HEK293 (cell line): Measurements from ENCODE around the gene PLPPR2.

ENCODE experiments used
- GFI1B ChIP-seq: fragments of 450-650 bp; formaldehyde crosslinking; IDR thresholded peaks from 2 replicates; pipeline ENCODE4 v1.5.1; 2016; ENCODE audit warnings: missing biosample characterization, missing genetic modification characterization
- GLI2 ChIP-seq: fragments of 450-650 bp; formaldehyde crosslinking; IDR thresholded peaks from 2 replicates; pipeline ENCODE4; 2017; ENCODE audit warnings: missing biosample characterization, missing genetic modification characterization, low read depth, borderline replicate concordance
- HOXC10 ChIP-seq: sonication (generic); formaldehyde crosslinking; IDR thresholded peaks from 2 replicates; pipeline ENCODE4 v1.8.1; 2023; ENCODE audit warnings: mild to moderate bottlenecking, missing genetic modification reagents
- MYNN ChIP-seq: fragments of 450-650 bp; formaldehyde crosslinking; IDR thresholded peaks from 2 replicates; pipeline ENCODE4 v1.5.1; 2016; ENCODE audit warnings: missing biosample characterization, missing genetic modification characterization, borderline replicate concordance
- OSR2 ChIP-seq: fragments of 450-650 bp; formaldehyde crosslinking; IDR thresholded peaks from 2 replicates; pipeline ENCODE4 v1.5.1; 2016; ENCODE audit warnings: missing biosample characterization, missing genetic modification characterization
- PRDM1 ChIP-seq: fragments of 450-650 bp; formaldehyde crosslinking; IDR thresholded peaks from 2 replicates; pipeline ENCODE4; 2016; ENCODE audit warnings: missing biosample characterization, missing genetic modification characterization
- TCF7L2 ChIP-seq: IDR thresholded peaks from 2 replicates; pipeline ENCODE4 v1.6.1; 2011; ENCODE audit warnings: low read depth, mild to moderate bottlenecking, inconsistent platforms, low read length, moderate library complexity, borderline replicate concordance
- YY2 ChIP-seq: fragments of 450-650 bp; formaldehyde crosslinking; IDR thresholded peaks from 2 replicates; pipeline ENCODE4 v1.5.1; 2016; ENCODE audit warnings: missing biosample characterization, missing genetic modification characterization
- ZEB2 ChIP-seq: fragments of 450-650 bp; formaldehyde crosslinking; IDR thresholded peaks from 2 replicates; pipeline ENCODE4 v1.5.1; 2016; ENCODE audit warnings: missing biosample characterization, missing genetic modification characterization
- ZNF112 ChIP-seq: fragments of 450-650 bp; formaldehyde crosslinking; IDR thresholded peaks from 2 replicates; pipeline ENCODE4 v1.5.0; 2017; ENCODE audit warnings: missing biosample characterization, missing genetic modification characterization
- ZNF2 ChIP-seq: fragments of 450-650 bp; formaldehyde crosslinking; IDR thresholded peaks from 2 replicates; pipeline ENCODE4 v1.5.1; 2016; ENCODE audit warnings: missing biosample characterization, missing genetic modification characterization
- ZNF221 ChIP-seq: fragments of 450-650 bp; formaldehyde crosslinking; IDR thresholded peaks from 2 replicates; pipeline ENCODE4 v1.5.1; 2017; ENCODE audit warnings: missing biosample characterization, missing genetic modification characterization, borderline replicate concordance
- ZNF302 ChIP-seq: fragments of 450-650 bp; formaldehyde crosslinking; IDR thresholded peaks from 2 replicates; pipeline ENCODE4 v1.5.1; 2016; ENCODE audit warnings: missing biosample characterization, missing genetic modification characterization, low read depth
- ZNF324 ChIP-seq: fragments of 450-650 bp; formaldehyde crosslinking; IDR thresholded peaks from 2 replicates; pipeline ENCODE4 v1.5.1; 2016; ENCODE audit warnings: missing biosample characterization, missing genetic modification characterization
- ZNF48 ChIP-seq: fragments of 450-650 bp; formaldehyde crosslinking; IDR thresholded peaks from 2 replicates; pipeline ENCODE4 v1.5.1; 2016; ENCODE audit warnings: missing biosample characterization, missing genetic modification characterization
- ZNF514 ChIP-seq: fragments of 450-650 bp; formaldehyde crosslinking; IDR thresholded peaks from 2 replicates; pipeline ENCODE4 v1.5.1; 2016; ENCODE audit warnings: missing biosample characterization, missing genetic modification characterization
- ZNF544 ChIP-seq: fragments of 450-650 bp; formaldehyde crosslinking; IDR thresholded peaks from 2 replicates; pipeline ENCODE4 v1.5.0; 2017; ENCODE audit warnings: missing biosample characterization, missing genetic modification characterization
- ZNF549 ChIP-seq: fragments of 450-650 bp; IDR thresholded peaks from 2 replicates; pipeline ENCODE4 v1.5.1; 2018; ENCODE audit warnings: missing biosample characterization, missing genetic modification characterization, mild to moderate bottlenecking, inconsistent platforms, moderate library complexity
- ZNF561 ChIP-seq: fragments of 450-650 bp; IDR thresholded peaks from 2 replicates; pipeline ENCODE4 v1.5.1; 2018; ENCODE audit warnings: missing biosample characterization, missing genetic modification characterization, borderline replicate concordance
- ZNF621 ChIP-seq: fragments of 450-650 bp; formaldehyde crosslinking; IDR thresholded peaks from 2 replicates; pipeline ENCODE4 v1.5.1; 2017; ENCODE audit warnings: missing biosample characterization, missing genetic modification characterization
- ZNF677 ChIP-seq: fragments of 450-650 bp; IDR thresholded peaks from 2 replicates; pipeline ENCODE4 v1.5.0; 2018; ENCODE audit warnings: missing biosample characterization, mild to moderate bottlenecking, missing genetic modification characterization, moderate library complexity
- ZNF76 ChIP-seq: fragments of 450-650 bp; formaldehyde crosslinking; IDR thresholded peaks from 2 replicates; pipeline ENCODE4; 2016; ENCODE audit warnings: low read depth, missing biosample characterization, missing genetic modification characterization, borderline replicate concordance
- ZNF785 ChIP-seq: fragments of 450-650 bp; formaldehyde crosslinking; IDR thresholded peaks from 2 replicates; pipeline ENCODE4 v1.5.1; 2016; ENCODE audit warnings: missing biosample characterization, missing genetic modification characterization
- ZNF830 ChIP-seq: fragments of 450-650 bp; IDR thresholded peaks from 2 replicates; pipeline ENCODE4 v1.5.0; 2018; ENCODE audit warnings: missing biosample characterization, missing genetic modification characterization, low read depth, mild to moderate bottlenecking, moderate library complexity
- ZNF837 ChIP-seq: fragments of 450-650 bp; formaldehyde crosslinking; IDR thresholded peaks from 2 replicates; pipeline ENCODE4 v1.5.1; 2016; ENCODE audit warnings: missing biosample characterization, missing genetic modification characterization
- TF ChIP-seq, protein P1 (sequence below): fragments of 450-650 bp; formaldehyde crosslinking; IDR thresholded peaks from 2 replicates; pipeline ENCODE4 v1.5.1; 2016; ENCODE audit warnings: missing biosample characterization, missing genetic modification characterization
- TF ChIP-seq, protein P2 (sequence below): fragments of 450-650 bp; formaldehyde crosslinking; IDR thresholded peaks from 2 replicates; pipeline ENCODE4 v1.5.1; 2016; ENCODE audit warnings: missing biosample characterization, missing genetic modification characterization
- TF ChIP-seq, protein P3 (sequence below): fragments of 450-650 bp; formaldehyde crosslinking; IDR thresholded peaks from 2 replicates; pipeline ENCODE4 v1.5.1; 2016; ENCODE audit warnings: missing biosample characterization, missing genetic modification characterization
- TF ChIP-seq, protein P4 (sequence below): fragments of 450-650 bp; formaldehyde crosslinking; IDR thresholded peaks from 2 replicates; pipeline ENCODE4 v1.5.1; 2016; ENCODE audit warnings: missing biosample characterization, missing genetic modification characterization, borderline replicate concordance
- TF ChIP-seq, protein P5 (sequence below): fragments of 450-650 bp; IDR thresholded peaks from 2 replicates; pipeline ENCODE4 v1.5.1; 2018; ENCODE audit warnings: missing biosample characterization, mild to moderate bottlenecking, missing genetic modification characterization
- TF ChIP-seq, protein P6 (sequence below): fragments of 450-650 bp; formaldehyde crosslinking; IDR thresholded peaks from 2 replicates; pipeline ENCODE4 v1.5.1; 2016; ENCODE audit warnings: missing biosample characterization, missing genetic modification characterization
- TF ChIP-seq, protein P7 (sequence below): fragments of 450-650 bp; formaldehyde crosslinking; IDR thresholded peaks from 2 replicates; pipeline ENCODE4 v1.5.1; 2016; ENCODE audit warnings: missing biosample characterization, missing genetic modification characterization

PLPPR2 gene

DNA sequence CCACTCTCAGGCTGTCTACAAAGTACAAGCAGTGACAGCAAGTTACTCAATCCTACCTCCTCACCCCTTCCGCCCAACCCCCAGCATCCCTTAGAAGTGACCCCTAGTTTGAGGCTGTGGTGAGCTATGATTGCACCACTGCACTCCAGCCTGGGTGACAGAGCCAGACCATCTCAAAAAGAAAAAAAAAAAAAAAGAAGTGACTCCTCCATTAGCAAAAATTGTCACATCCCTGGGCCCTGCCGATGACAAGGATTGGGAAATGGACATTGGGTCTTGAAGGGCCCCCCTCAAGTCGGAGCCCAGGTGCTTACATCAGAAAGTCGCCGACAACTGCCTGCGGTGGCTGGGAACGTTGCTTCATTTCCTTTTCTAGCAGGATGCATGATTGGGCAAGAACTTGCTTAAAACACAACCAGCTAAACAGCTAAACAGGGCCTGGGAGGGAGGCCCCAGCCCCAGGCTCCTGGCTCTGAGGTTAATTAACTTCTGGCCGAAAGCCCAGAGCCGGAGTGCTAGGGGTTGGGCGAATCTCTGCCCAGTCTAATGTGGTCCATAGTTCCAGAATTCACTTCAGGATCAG lies 31.1 kb upstream of the PLPPR2 start (continued):
- TF ChIP-seq, protein P1, sequence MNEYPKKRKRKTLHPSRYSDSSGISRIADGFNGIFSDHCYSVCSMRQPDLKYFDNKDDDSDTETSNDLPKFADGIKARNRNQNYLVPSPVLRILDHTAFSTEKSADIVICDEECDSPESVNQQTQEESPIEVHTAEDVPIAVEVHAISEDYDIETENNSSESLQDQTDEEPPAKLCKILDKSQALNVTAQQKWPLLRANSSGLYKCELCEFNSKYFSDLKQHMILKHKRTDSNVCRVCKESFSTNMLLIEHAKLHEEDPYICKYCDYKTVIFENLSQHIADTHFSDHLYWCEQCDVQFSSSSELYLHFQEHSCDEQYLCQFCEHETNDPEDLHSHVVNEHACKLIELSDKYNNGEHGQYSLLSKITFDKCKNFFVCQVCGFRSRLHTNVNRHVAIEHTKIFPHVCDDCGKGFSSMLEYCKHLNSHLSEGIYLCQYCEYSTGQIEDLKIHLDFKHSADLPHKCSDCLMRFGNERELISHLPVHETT (tag by site-specific recombination), result 0 out of 2 replicates have a peak, but pooled peaks have one; percentile 10
- TF ChIP-seq, protein P2, sequence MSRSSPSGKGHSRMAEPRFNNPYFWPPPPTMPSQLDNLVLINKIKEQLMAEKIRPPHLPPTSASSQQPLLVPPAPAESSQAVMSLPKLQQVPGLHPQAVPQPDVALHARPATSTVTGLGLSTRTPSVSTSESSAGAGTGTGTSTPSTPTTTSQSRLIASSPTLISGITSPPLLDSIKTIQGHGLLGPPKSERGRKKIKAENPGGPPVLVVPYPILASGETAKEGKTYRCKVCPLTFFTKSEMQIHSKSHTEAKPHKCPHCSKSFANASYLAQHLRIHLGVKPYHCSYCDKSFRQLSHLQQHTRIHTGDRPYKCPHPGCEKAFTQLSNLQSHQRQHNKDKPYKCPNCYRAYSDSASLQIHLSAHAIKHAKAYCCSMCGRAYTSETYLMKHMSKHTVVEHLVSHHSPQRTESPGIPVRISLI, result no peak
- TF ChIP-seq ZNF677 (tag by site-specific recombination), result no peak
- TF ChIP-seq, protein P3, sequence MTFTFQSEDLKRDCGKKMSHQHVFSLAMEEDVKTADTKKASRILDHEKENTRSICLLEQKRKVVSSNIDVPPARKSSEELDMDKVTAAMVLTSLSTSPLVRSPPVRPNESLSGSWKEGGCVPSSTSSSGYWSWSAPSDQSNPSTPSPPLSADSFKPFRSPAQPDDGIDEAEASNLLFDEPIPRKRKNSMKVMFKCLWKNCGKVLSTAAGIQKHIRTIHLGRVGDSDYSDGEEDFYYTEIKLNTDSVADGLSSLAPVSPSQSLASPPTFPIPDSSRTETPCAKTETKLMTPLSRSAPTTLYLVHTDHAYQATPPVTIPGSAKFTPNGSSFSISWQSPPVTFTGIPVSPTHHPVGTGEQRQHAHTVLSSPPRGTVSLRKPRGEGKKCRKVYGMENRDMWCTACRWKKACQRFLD (tag by site-specific recombination), result no peak
- no peak for TF ChIP-seq ZNF549 (tag by site-specific recombination)
- peak; percentile 89 for TF ChIP-seq ZEB2 (tag by site-specific recombination)
- TF ChIP-seq, protein P4, sequence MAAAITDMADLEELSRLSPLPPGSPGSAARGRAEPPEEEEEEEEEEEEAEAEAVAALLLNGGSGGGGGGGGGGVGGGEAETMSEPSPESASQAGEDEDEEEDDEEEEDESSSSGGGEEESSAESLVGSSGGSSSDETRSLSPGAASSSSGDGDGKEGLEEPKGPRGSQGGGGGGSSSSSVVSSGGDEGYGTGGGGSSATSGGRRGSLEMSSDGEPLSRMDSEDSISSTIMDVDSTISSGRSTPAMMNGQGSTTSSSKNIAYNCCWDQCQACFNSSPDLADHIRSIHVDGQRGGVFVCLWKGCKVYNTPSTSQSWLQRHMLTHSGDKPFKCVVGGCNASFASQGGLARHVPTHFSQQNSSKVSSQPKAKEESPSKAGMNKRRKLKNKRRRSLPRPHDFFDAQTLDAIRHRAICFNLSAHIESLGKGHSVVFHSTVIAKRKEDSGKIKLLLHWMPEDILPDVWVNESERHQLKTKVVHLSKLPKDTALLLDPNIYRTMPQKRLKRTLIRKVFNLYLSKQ (tag by site-specific recombination), result no peak
- TF ChIP-seq ZNF514, result no peak
- no peak for TF ChIP-seq ZNF48 (tag by site-specific recombination)
- TF ChIP-seq ZNF324 (tag by site-specific recombination), result 0 out of 2 replicates have a peak, but pooled peaks have one; percentile 42
- no peak; the same call in 1 of the 2 replicates for TF ChIP-seq ZNF76 (tag by site-specific recombination)
- TF ChIP-seq ZNF2 (tag by site-specific recombination), result peak; percentile 33; the same call in 1 of the 2 replicates
- no peak for TF ChIP-seq ZNF561 (tag by site-specific recombination)
- TF ChIP-seq PRDM1 (tag by site-specific recombination), result no peak
- TF ChIP-seq GFI1B (tag by site-specific recombination), result no peak
- no peak for TF ChIP-seq ZNF785 (tag by site-specific recombination)
- TF ChIP-seq OSR2 (tag by site-specific recombination), result peak; percentile 54
- TF ChIP-seq, protein P5, sequence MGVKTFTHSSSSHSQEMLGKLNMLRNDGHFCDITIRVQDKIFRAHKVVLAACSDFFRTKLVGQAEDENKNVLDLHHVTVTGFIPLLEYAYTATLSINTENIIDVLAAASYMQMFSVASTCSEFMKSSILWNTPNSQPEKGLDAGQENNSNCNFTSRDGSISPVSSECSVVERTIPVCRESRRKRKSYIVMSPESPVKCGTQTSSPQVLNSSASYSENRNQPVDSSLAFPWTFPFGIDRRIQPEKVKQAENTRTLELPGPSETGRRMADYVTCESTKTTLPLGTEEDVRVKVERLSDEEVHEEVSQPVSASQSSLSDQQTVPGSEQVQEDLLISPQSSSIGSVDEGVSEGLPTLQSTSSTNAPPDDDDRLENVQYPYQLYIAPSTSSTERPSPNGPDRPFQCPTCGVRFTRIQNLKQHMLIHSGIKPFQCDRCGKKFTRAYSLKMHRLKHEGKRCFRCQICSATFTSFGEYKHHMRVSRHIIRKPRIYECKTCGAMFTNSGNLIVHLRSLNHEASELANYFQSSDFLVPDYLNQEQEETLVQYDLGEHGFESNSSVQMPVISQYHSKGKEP, result peak; percentile 85
- no peak for TF ChIP-seq ZNF544 (tag by site-specific recombination)
- no peak for TF ChIP-seq ZNF221
- TF ChIP-seq ZNF837, result no peak
- TF ChIP-seq ZNF302 (tag by site-specific recombination), result no peak
- TF ChIP-seq ZNF112 (tag by site-specific recombination), result no peak
- TF ChIP-seq MYNN, result no peak
- TF ChIP-seq ZNF830 (tag by site-specific recombination), result no peak
- TF ChIP-seq HOXC10 (CRISPR knock-in tag), result no peak
- no peak for TF ChIP-seq TCF7L2
- no peak for TF ChIP-seq GLI2
- no peak for TF ChIP-seq ZNF621
- TF ChIP-seq, protein P6, sequence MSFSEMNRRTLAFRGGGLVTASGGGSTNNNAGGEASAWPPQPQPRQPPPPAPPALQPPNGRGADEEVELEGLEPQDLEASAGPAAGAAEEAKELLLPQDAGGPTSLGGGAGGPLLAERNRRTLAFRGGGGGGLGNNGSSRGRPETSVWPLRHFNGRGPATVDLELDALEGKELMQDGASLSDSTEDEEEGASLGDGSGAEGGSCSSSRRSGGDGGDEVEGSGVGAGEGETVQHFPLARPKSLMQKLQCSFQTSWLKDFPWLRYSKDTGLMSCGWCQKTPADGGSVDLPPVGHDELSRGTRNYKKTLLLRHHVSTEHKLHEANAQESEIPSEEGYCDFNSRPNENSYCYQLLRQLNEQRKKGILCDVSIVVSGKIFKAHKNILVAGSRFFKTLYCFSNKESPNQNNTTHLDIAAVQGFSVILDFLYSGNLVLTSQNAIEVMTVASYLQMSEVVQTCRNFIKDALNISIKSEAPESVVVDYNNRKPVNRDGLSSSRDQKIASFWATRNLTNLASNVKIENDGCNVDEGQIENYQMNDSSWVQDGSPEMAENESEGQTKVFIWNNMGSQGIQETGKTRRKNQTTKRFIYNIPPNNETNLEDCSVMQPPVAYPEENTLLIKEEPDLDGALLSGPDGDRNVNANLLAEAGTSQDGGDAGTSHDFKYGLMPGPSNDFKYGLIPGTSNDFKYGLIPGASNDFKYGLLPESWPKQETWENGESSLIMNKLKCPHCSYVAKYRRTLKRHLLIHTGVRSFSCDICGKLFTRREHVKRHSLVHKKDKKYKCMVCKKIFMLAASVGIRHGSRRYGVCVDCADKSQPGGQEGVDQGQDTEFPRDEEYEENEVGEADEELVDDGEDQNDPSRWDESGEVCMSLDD, result peak; percentile 49; the same call in 1 of the 2 replicates
- TF ChIP-seq YY2 (tag by site-specific recombination), result no peak
- TF ChIP-seq, protein P7, sequence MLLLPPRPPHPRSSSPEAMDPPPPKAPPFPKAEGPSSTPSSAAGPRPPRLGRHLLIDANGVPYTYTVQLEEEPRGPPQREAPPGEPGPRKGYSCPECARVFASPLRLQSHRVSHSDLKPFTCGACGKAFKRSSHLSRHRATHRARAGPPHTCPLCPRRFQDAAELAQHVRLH (tag by site-specific recombination), result no peak
